22Rv1 (cell line): ENCODE data around the gene C1orf115.
"Not testable (repeated sequence)": the region's sequence is repeated elsewhere in the genome, so short reads cannot be mapped to it uniquely, and the experiment has no call there.

Experiments used
- ZFX ChIP-seq: fragments of 450-650 bp; IDR thresholded peaks from 2 replicates; pipeline ENCODE4 v1.6.1; 2017; ENCODE audit warnings: antibody characterized with exemption, borderline replicate concordance
- TF ChIP-seq, protein P1 (sequence below): fragments of 450-650 bp; IDR thresholded peaks from 2 replicates; pipeline ENCODE4 v1.5.1; 2017; ENCODE audit warnings: mild to moderate bottlenecking

DNA sequence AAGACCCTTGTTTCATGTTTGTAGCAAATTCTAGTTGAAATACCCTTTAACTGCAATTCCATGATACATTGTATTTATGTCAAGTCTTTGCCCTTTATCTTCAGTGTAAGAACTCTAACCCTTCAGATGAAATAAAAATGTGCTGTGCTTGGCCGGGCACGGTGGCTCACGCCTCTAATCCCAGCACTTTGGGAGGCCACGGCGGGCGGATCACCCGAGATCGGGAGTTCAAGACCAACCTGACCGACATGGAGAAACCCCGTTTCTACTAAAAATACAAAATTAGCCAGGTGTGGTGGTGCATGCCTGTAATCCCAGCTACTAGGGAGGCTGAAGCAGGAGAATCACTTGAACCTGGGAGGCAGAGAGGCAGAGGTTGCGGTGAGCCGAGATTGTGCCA is 6.4 kb upstream of the C1orf115 start:
- TF ChIP-seq, protein P1, sequence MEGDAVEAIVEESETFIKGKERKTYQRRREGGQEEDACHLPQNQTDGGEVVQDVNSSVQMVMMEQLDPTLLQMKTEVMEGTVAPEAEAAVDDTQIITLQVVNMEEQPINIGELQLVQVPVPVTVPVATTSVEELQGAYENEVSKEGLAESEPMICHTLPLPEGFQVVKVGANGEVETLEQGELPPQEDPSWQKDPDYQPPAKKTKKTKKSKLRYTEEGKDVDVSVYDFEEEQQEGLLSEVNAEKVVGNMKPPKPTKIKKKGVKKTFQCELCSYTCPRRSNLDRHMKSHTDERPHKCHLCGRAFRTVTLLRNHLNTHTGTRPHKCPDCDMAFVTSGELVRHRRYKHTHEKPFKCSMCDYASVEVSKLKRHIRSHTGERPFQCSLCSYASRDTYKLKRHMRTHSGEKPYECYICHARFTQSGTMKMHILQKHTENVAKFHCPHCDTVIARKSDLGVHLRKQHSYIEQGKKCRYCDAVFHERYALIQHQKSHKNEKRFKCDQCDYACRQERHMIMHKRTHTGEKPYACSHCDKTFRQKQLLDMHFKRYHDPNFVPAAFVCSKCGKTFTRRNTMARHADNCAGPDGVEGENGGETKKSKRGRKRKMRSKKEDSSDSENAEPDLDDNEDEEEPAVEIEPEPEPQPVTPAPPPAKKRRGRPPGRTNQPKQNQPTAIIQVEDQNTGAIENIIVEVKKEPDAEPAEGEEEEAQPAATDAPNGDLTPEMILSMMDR = not testable (repeated sequence)
- not testable (repeated sequence) for TF ChIP-seq ZFX
